HG02763 (cell line): Measurements from ENCODE around the gene PAQR4.
A peak's percentile ranks its signal among the peaks of the same experiment; 100 is the strongest.

Experiments used
- ATAC-seq: cut with Tn5 transposase; IDR thresholded peaks from one replicate; pipeline ENCODE4 v1.9.1; 2021; ENCODE audit warnings: mild to moderate bottlenecking, moderate library complexity; ENCODE audit not compliant: unreplicated experiment

PAQR4 gene

GRCh38 chr16:3003582-3004270 lies 34.6 kb downstream of the PAQR4 start:
- peak; percentile 94 for ATAC-seq

GRCh38 chr16:3004319-3004718 lies 35.2 kb downstream of the PAQR4 start:
- peak; percentile 18 for ATAC-seq

GRCh38 chr16:3004781-3005284 lies 35.7 kb downstream of the PAQR4 start:
- ATAC-seq, result no peak

- ATAC-seq, result no peak
These were observed 38.2 kb downstream of the PAQR4 start for GRCh38 chr16:3007059-3007956.

- ATAC-seq, result no peak
These were observed 39.0 kb downstream of the PAQR4 start for GRCh38 chr16:3007957-3008689.

- no peak for ATAC-seq
These were observed 39.5 kb downstream of the PAQR4 start for GRCh38 chr16:3008690-3009037.

- no peak for ATAC-seq
These were observed 40.6 kb downstream of the PAQR4 start for GRCh38 chr16:3009568-3010390.

GRCh38 chr16:3010510-3010909 lies 41.4 kb downstream of the PAQR4 start:
- no peak for ATAC-seq

- no peak for ATAC-seq
These were observed 43.1 kb downstream of the PAQR4 start for GRCh38 chr16:3012246-3012645.

GRCh38 chr16:3012828-3013420 lies 43.8 kb downstream of the PAQR4 start, which contains the start of gene CLDN9:
Gene CLDN9, plus strand, starts transcription at chr16:3012923. Its CDS starts 440 bp downstream, at chr16:3013363.
- ATAC-seq, result no peak

- ATAC-seq, result no peak
These were observed 44.4 kb downstream of the PAQR4 start for GRCh38 chr16:3013491-3013951.

GRCh38 chr16:3013998-3014690 lies 45.0 kb downstream of the PAQR4 start:
- ATAC-seq, result no peak

- ATAC-seq, result no peak
These were observed 45.8 kb downstream of the PAQR4 start for GRCh38 chr16:3014971-3015370.

GRCh38 chr16:3015865-3016521 lies 46.8 kb downstream of the PAQR4 start:
- no peak for ATAC-seq

GRCh38 chr16:3017344-3017743 lies 48.2 kb downstream of the PAQR4 start:
- ATAC-seq, result no peak

GRCh38 chr16:3017794-3018506 lies 48.8 kb downstream of the PAQR4 start, which contains the start of gene CLDN6:
Gene CLDN6, minus strand, starts transcription at chr16:3018183. Its CDS starts 2,162 bp downstream, at chr16:3016021.
- no peak for ATAC-seq

GRCh38 chr16:3019594-3020246 lies 50.6 kb downstream of the PAQR4 start:
- ATAC-seq, result no peak

- no peak for ATAC-seq
These were observed 51.1 kb downstream of the PAQR4 start, which contains the start of gene TNFRSF12A for GRCh38 chr16:3020247-3020603. Gene TNFRSF12A, plus strand, starts transcription at chr16:3020368. Its CDS starts 30 bp downstream, at chr16:3020398.
